H7 (cell line): ENCODE measurements around the gene ALK. TPM values are rescaled to one million over a fixed set of nuclear protein-coding genes. Genes with fewer than 3 reads are reported as not detected.
A peak's percentile ranks its signal among the peaks of the same experiment; 100 is the strongest.

Experiments
- DNase-seq: peaks from one replicate; pipeline ENCODE4 v3.0.0; 2012
- H3K27me3 ChIP-seq: 2 replicates; pipeline ENCODE4 v1.6.0; 2011; ENCODE audit warnings: mild to moderate bottlenecking, low read length; ENCODE audit not compliant: control insufficient read depth, insufficient read depth
- H3K36me3 ChIP-seq: replicated peaks from 2 replicates; pipeline ENCODE4 v1.5.1; 2011; ENCODE audit warnings: low read length; ENCODE audit not compliant: control insufficient read depth, insufficient read depth
- H3K4me3 ChIP-seq: 2 replicates; pipeline ENCODE4 v1.5.1; 2011; ENCODE audit warnings: low read depth, mild to moderate bottlenecking, control low read depth, low read length, moderate library complexity; ENCODE audit not compliant: insufficient read depth
- total RNA-seq: library from RNA; depleted of rRNA; stranded (reverse); fragments of >200 nt; shearing (Covaris generic); gene quantifications from 2 replicates; pipeline ENCODE4 v1.2.3, GENCODE V29; 2014

Gene ALK
- total RNA-seq, 1 experiment from 2014 or later = 0.21 TPM

GRCh38 chr2:29215739-29216608 lies 705.4 kb downstream of the ALK start:
- H3K27me3 ChIP-seq = no peaks in the 10 kb centered on the region
- no peak overlapping the region for H3K4me3 ChIP-seq
- no peaks in the 10 kb centered on the region for H3K36me3 ChIP-seq
- peak; percentile 16 for DNase-seq

DNA sequence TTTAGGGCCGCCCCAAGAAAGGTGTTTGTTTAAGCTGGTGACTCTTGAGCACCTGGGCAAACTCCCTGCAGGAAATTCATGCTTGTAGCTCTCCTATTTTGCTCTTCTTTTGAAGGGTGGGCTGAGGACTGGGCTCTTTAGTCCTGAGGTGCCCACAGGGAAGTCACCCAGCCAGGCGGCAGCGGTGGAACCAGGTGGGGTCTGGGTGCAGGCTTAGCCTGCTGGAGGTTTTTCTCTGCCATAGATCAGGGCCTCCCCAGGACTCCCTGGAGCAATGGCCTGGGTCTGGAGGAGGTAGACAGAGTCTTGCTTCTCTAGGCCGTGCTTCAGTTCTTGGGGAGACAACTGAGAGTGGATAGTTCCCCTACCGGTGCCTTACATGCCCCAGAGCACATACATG lies 706.3 kb downstream of the ALK start:
- H3K36me3 ChIP-seq = no peaks in the 10 kb centered on the region
- H3K27me3 ChIP-seq = no peaks in the 10 kb centered on the region
- H3K4me3 ChIP-seq = no peak overlapping the region
- DNase-seq = peak; percentile 6

GRCh38 chr2:29213888-29214291 lies 707.5 kb downstream of the ALK start:
- Histone ChIP-seq H3K4me3 (no peak overlapping the region), H3K27me3 (no peaks in the 10 kb centered on the region), H3K36me3 (no peaks in the 10 kb centered on the region)
- peak; percentile 11 for DNase-seq

DNA sequence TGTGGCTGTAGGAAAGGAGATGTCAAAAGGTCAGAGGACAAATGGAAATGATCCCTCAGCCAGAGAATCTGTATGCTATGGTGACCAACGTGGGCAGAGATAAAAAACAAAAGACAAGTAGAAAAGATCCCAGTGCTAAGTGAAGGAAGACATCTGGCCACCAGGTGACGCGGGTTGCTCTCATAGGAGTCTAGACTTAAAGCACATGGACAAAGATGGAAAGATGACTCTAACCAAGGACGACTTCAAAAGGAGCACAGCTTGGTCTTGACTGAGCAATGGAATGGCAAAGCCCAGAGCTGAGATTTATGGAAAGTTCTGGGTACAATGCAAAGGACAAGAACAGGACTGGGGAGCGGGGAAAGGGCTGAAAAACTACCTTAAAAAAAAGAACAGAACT lies 709.4 kb downstream of the ALK start:
- Histone ChIP-seq H3K4me3 (no peak overlapping the region), H3K36me3 (no peaks in the 10 kb centered on the region), H3K27me3 (no peaks in the 10 kb centered on the region)
- DNase-seq = peak; percentile 10

DNA sequence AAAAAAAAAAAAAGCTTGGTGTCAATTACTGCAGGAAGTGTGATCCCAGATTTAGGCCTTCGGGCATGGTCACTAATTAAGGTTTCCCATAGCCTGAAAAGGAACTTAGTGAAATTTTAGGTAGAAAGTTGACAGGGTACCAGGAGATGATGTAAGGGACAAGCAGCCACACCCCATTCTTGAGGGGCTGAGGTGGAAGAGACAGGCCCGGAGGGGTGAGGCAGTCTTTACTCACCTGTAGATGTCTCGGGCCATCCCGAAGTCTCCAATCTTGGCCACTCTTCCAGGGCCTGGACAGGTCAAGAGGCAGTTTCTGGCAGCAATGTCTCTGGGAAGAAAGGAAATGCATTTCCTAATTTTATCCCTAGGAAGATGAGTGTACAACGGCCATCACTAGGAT lies 711.8 kb downstream of the ALK start:
- Histone ChIP-seq H3K4me3 (no peak overlapping the region), H3K36me3 (no peaks in the 10 kb centered on the region), H3K27me3 (no peaks in the 10 kb centered on the region; the same call in 1 of the 2 replicates)
- DNase-seq = no peak

- H3K4me3 ChIP-seq = no peak overlapping the region
- no peaks in the 10 kb centered on the region; the same call in 1 of the 2 replicates for H3K27me3 ChIP-seq
- DNase-seq = no peak
- no peaks in the 10 kb centered on the region for H3K36me3 ChIP-seq
Observed at GRCh38 chr2:29207352-29208148, 713.8 kb downstream of the ALK start.

DNA sequence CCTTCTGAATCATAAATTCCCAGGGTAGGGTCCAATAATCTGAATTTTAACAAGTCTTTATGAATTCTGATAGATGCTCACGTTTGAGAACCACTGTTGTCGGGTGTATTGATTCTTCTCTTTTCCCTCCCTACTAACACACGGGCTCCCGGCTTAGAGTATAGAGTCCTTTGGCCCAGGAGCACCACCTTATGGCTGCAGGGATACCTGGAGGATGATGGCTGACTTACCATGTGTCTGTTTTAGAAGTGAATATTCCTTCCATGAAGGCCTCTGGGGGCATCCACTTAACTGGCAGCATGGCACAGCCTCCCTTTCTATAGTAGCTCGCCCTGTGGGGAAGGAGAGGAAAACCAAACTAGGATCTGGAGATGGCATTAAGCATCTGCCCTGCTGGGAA lies 714.4 kb downstream of the ALK start:
- Histone ChIP-seq H3K27me3 (no peaks in the 10 kb centered on the region; the same call in 1 of the 2 replicates), H3K4me3 (no peak overlapping the region), H3K36me3 (no peaks in the 10 kb centered on the region)
- peak; percentile 40 for DNase-seq

GRCh38 chr2:29202819-29203495 lies 718.4 kb downstream of the ALK start:
- no peaks in the 10 kb centered on the region; the same call in 1 of the 2 replicates for H3K27me3 ChIP-seq
- H3K36me3 ChIP-seq = no peaks in the 10 kb centered on the region
- H3K4me3 ChIP-seq = no peak overlapping the region
- no peak for DNase-seq

DNA sequence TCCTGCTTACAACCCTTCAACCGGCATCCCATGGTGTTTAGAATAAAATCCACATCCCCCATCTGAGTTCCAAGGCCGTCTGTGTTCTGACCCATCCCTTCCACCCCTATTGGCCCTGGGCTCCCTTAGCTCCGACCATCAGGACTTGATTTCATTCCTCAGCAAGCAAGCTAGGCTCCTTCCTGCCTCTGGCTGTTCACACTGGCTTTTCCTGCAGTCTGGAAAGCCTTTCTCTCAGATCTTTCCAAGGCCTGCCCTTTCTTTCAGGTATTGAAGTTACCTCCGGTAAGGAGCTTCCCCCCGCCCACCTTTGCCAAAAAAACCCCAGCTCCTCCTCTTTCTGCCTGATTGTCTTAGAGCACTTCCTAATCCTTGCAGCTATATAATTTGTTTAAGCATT lies 719.4 kb downstream of the ALK start:
- no peaks in the 10 kb centered on the region; the same call in 1 of the 2 replicates for H3K27me3 ChIP-seq
- DNase-seq = peak; percentile 43
- no peaks in the 10 kb centered on the region for H3K36me3 ChIP-seq
- no peak overlapping the region for H3K4me3 ChIP-seq

DNA sequence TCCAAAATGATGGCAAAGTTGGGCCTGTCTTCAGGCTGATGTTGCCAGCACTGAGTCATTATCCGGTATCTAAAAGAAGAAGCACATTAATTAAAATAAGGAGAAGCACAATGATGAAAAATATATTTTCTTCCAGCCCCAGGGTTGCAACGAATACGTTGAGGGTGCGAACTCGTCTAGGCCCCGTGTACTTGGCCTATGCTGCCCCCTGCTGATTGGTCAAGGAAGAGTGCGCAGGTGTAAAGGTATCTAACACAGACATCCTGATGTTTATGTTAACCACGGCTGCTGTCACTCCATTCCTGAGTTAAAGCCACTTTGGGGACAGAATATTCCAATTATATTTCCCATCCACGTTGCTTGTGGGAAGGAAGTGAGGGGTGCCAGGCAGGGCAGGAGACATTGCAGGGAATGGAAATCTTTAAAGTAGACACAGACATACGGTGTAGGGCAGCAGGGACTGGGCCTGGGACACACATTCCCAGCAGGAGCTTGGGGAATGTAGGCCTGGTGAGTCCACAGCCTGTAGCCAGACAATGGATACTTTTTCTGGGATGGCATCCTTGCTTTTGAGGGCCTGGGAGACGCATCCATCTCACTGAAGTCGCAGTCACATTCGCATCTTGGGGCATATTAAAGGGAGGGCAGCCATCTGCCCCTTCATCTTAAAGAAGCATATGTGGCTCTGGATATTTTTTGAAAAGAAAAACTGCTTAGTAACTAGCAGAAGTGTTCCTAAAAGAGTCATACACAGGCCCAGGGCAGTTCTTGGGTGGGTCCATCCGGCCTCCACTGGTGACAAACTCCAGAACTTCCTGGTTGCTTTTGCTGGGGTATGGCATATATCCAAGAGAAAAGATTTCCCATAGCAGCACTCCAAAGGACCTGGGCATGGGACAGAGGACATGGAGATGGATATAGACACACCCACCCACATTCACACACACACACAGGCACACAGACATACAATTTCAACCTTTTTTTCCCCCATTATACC lies 724.3 kb downstream of the ALK start:
- Histone ChIP-seq H3K27me3 (no peaks in the 10 kb centered on the region), H3K4me3 (no peak overlapping the region), H3K36me3 (no peaks in the 10 kb centered on the region)
- peak; percentile 75 for DNase-seq

DNA sequence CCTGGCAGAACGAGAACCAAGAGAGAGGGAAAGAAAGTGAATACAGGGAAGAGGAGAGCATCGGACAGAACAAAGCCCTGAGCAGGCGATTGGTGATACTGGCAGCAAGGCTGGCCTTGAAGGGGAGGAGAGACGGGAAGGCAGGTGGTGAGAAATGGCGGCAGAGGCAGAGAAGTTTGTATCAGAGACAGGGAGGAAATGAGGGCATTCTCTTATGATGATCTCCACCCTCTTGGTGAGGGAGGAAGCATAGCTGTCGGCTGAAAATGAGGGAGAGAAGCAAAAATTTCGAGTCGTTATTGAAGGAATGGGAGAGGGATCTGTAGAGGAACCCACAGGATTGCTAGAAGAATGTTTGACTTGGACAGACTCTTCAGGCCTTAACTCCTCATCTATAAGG lies 725.6 kb downstream of the ALK start:
- H3K36me3 ChIP-seq = no peaks in the 10 kb centered on the region
- H3K4me3 ChIP-seq = no peak overlapping the region
- H3K27me3 ChIP-seq = no peaks in the 10 kb centered on the region
- no peak for DNase-seq

DNA sequence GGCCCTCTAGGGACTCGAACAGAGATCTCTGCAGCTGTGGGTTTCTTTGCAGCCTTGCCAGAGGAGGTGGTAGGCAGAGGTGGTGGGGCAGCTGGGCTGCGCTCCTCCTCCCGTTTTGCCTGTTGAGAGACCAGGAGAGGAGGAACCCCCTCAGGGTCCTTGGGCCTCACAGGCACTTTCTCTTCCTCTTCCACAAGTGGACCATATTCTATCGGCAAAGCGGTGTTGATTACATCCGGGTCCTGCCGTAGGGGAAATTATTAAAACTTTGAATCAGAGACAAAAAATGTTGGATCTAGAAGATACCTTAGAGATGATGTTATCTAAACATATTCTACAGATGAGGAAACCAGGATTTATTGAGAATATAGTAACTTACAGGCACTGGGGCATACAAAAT lies 727.7 kb downstream of the ALK start:
- DNase-seq = no peak
- no peak overlapping the region for H3K4me3 ChIP-seq

DNA sequence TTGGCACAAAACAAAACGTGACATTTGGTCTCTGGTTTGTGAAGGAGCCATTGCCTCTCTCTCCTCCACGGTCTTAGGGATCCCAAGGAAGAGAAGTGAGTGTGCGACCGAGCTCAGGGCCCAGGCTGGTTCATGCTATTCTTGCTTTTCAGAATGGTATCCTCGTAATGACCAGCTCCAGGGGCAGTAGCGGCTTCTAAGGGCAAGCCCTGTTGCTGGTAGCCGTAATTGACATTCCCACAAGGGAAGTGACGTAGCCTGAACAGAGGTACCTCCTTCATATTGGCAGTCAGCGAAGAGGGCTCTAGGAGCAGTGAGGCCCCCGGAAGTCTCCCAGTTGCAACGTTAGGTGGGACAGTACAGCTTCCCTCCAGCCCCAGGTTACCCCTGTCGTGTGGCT lies 728.3 kb downstream of the ALK start:
- no peaks in the 10 kb centered on the region for H3K36me3 ChIP-seq
- DNase-seq = no peak
- no peaks in the 10 kb centered on the region for H3K27me3 ChIP-seq
- H3K4me3 ChIP-seq = no peak overlapping the region

More for the DNA sequence above, 727.7 kb downstream of the ALK start:
- H3K27me3 ChIP-seq = no peaks in the 10 kb centered on the region
- H3K36me3 ChIP-seq = no peaks in the 10 kb centered on the region

DNA sequence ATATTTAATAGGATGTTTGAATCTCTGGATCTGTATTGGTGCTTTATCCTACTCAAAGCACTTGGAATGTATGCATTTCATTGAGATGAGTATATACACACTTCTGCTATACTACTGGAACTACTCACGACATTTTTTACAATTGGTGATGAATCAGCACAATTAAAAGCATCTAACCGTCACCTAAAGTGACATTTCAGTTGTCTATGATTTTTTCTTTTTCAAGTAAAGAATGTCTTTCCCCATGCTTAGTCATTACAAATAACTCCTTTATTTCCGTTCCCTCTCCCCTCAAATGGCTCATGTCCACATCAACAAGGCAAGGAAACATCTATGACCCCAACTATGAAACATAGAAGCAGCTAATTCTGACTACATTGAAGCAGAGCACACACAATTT lies 728.9 kb downstream of the ALK start:
- H3K36me3 ChIP-seq = no peaks in the 10 kb centered on the region
- H3K27me3 ChIP-seq = no peaks in the 10 kb centered on the region
- no peak overlapping the region for H3K4me3 ChIP-seq
- DNase-seq = no peak
